Fibroblast of peridontal ligament (primary cell): ENCODE measurements around the gene SMIM13.
"Not testable (repeated sequence)": the region's sequence is repeated elsewhere in the genome, so short reads cannot be mapped to it uniquely, and the experiment has no call there.

ENCODE experiments used
- DNase-seq: peaks from one replicate; pipeline ENCODE4 v3.0.0-alpha.2; 2010; ENCODE audit errors: extremely low read depth

SMIM13 gene

DNA sequence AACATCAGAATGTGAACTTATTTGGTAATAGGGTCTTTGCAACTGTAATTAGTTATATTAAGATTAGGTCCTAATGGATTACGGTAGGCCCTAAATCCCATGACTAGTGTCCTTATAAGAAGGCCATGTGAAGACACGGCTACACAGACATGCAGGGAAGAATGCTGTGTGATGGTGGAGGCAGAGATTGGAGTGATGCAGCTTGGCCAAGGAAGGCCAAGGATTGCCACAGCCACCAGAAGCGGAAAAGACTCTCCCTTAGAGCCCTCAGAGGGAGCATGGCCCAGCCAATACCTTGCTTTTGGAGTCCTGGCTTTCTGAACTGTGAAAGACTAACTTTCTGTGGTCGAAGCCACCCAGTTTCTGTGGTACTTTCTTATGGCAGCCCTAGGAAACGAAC is 9.7 kb upstream of the SMIM13 start:
- no peak for DNase-seq

DNA sequence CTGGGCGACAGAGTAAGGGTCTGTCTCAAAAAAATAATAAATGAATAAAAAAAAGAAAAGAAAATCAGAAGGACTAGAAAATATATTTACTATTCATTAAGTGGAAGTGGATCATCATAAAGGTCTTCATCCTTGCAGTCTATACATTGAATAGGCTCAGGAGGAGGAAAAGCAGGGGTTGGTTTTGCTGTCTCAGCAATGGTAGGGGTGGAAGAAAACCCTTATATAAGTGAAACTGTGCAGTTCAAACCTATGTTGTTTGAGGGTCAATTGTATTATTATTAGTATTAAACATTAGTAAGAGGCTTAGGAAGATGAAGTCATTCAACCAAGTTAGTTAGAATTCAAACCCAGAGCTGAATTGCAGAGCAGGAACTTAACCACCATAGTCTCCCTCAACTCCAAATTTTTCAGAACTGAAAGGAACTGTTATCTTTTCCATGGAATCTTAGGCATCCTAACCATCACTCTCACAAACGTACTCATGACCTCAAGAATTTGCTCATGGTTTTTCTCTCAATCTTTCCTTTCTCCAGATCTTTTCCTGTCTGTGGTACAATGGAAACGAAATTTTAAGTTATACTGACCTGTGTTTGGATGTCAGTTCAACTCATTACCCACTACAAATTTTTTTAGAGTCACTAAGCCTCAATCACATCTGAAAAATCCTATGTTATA is 7.7 kb upstream of the SMIM13 start:
- DNase-seq: peak; percentile 63

- not testable (repeated sequence) for DNase-seq
These were observed 6.4 kb upstream of the SMIM13 start for GRCh38 chr6:11087141-11087812.

DNA sequence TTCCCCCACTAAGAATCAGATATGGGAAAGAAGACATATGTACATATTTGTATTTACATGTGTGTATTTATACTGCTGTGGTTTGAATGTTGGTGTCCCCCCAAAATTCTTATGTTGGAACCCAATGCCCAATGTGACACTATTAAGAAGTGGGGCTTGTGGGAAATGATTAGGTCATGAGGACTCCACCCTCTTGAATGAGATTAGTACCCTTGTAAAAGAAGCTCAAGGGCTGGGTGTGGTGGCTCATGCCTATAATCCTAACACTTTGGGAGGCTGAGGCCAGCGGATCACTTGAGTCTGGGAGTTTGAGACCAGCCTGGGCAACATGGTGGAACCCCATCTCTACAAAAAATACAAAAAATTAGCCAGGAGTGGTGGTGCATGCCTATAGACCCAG is 3.9 kb upstream of the SMIM13 start:
- DNase-seq: no peak

DNA sequence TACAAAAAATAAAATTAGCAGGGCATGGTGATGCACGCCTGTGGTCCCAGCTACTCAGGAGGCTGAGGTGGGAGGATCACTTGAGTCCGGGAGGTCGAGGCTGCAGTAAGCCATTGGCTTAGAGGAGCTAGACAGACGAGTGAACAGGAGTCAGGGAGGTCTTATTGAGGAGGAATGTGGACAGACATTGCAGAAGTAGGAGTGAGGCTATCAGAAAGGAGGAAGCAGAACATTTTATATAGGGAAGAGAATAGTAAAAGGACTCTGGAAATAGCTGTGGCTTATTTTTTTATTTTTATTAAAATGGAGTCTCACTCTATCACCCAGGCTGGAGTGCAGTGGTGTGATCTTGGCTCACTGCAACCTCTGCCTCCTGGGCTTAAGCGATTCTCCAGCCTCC is 2.5 kb upstream of the SMIM13 start:
- not testable (repeated sequence) for DNase-seq

GRCh38 chr6:11092668-11093375 is 812 bp upstream of the SMIM13 start:
- DNase-seq: no peak

DNA sequence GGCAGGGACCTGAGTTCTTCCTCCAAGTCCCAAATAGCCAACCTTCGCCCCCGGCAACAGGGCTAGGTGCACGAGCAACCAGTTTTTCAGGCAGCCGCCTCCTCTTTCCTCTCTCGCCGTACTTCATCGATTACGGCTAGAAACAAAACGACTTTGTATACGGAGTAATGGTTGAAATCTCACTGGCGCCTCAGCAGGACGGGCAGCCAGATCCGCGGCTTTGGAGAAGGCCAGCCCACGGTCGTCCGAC is 333 bp upstream of the SMIM13 start:
- DNase-seq: no peak

GRCh38 chr6:11094411-11094851 is 797 bp downstream of the SMIM13 start:
- peak; percentile 37 for DNase-seq

GRCh38 chr6:11094941-11095340 is 1.3 kb downstream of the SMIM13 start:
- no peak for DNase-seq

DNA sequence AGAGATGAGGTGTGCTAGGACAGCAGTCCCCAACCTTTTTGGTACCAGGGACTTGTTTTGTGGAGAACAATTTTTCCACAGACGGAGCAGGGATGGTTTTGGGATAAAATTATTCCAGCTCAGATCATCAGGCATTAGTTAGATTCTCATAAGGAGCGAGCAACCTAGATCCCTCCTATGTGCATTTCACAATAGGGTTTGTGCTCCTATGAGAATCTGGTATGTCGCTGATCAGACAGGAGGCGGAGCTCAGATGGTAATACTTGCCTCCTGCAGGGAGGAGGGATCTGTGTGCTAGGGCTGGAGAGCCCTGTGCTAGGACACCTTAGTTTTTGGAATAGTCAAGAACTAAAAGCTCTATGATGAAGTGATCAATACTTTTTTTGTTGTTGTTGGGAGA is 2.5 kb downstream of the SMIM13 start:
- DNase-seq: peak; percentile 64

DNA sequence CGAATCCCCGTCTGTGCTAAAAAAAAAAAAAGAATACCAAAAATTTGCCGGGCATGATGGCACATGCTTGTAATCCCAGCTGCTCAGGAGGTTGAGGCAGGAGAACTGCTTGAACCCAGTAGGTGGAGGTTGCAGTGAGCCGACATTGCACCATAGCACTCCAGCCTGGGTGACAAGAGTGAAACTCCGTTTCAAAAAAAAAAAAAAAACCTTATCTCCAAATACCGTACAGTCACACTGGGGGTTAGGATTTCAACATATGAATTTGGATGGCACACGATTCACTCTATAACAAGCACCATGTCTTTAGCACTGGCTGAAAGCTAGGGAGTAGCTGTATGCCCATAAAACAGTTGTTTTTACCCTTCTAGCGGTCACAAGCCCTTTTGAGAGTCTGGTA is 3.8 kb downstream of the SMIM13 start:
- DNase-seq: no peak

DNA sequence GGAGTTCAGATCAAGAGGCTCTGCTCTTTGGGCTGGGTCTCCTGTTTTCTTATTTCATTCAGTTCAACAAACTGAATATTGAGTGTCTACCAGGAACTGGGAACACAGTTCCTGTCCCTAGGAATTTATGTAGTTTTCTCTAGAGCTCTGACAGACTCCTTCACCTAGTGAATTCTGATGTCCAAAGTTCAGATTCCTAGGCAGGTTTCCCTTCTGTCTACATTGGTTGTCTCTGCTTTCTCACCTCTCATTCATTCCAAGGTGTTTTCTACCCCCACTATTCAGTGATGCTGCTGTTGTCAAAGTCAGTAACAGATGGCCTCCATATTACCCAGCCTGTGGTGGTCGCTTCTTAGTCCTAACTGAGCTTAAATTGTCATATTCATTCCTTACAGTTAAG is 4.4 kb downstream of the SMIM13 start:
- no peak for DNase-seq

DNA sequence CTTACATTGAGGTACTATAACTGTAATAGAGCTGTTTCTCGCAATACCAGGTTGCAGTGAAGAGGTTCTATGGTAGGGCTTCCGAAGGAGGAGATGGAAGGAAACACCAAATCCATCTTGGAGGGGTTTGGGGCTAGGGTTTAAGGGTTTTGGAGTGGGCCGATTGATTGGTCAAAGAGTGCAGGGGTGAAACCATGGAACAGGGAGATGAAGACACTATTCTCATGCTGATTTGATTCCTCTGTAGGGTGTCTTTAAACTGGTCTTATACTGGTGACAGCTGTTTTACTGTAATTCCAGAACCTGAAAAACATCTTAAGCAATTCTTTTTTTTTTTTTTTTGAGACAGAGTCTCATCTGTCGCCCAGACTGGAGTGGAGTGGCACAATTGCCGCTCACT is 7.8 kb downstream of the SMIM13 start:
- no peak for DNase-seq

DNA sequence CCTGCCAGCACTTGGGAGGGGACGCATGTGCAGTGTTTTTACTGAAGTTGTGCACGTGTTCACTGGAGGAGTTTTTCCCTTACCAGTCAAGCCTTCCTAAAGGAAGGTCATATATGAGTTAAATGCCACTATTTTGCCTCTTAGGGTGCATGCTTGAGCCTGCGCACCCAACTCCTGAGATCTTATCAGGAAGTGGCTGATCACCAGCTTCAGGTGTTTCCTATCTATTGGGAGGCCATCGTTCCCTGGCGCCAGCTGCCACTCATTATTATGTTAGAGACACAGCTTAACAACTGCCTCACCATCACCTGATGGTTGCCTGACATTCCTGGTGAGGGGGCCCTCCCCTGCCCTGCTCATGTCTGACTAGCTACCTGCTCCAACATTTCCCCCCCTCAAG is 9.4 kb downstream of the SMIM13 start:
- no peak for DNase-seq

GRCh38 chr6:11108726-11109125 is 15.1 kb downstream of the SMIM13 start:
- DNase-seq: no peak

DNA sequence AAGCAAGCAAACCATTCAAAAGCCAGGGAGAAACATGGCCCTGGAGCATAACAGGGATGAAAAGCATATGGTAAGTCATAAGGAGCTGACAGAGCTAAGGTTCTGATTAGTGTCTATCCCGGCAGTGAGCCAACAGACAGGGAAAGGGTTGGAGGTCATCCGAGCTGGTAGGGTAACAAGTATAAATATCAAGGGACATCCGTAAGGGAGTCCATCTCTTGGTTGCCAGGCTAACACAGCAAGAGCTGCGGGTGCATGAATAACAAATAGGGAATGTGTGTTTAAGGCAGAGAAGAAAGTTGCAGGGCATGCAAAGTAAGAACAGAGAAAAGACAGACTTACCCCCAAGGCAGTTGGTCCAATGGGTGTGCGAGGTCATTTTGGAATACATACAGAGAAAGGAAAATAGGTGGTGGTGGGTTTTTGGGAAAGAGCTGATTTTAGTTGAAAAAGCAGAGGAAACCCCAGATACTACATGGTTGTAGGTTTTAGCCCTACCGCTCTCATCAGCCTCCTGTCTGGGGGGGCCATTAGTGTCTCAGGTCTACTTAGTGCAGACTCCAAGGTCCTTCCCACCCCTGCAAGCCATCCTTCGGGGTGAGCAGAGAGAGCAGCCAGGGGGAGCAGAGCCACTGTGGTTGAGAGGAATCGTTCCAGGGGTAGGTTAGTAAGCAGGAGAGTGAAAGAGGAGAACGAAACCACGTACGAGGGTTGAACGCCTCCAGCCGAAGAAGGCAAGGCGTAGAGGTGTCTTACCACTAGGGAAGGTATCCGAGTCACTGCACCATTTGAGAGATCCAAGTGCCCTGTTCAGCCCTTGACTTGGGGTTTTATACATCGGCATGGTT is 17.5 kb downstream of the SMIM13 start, which contains the start of gene ERVFRD-1:
ERVFRD-1 (minus strand) TSS at position 805 of the 848 bp plus-strand sequence. CDS start 6,415 bp downstream, outside the sequence.
- DNase-seq: no peak

GRCh38 chr6:11111769-11112437 is 18.3 kb downstream of the SMIM13 start:
- no peak for DNase-seq

DNA sequence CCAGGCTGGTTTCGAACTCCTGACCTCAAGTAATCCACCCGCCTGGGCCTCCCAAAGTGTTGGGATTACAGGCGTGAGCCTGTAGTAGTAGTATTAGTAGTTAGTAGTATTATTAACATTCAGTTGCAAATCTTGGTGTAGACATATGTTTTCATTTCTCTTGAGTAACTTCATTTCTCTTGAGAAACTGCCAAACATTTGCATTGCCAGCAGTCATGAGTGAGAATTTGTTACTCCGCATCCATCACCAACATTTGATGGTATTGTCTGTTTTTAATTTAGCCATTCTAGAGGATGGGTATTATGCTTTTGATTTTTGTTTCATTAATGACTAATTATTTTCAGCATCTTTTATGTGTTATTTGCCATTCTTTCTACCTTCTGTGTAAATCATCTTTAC is 19.4 kb downstream of the SMIM13 start:
- DNase-seq: peak; percentile 68

DNA sequence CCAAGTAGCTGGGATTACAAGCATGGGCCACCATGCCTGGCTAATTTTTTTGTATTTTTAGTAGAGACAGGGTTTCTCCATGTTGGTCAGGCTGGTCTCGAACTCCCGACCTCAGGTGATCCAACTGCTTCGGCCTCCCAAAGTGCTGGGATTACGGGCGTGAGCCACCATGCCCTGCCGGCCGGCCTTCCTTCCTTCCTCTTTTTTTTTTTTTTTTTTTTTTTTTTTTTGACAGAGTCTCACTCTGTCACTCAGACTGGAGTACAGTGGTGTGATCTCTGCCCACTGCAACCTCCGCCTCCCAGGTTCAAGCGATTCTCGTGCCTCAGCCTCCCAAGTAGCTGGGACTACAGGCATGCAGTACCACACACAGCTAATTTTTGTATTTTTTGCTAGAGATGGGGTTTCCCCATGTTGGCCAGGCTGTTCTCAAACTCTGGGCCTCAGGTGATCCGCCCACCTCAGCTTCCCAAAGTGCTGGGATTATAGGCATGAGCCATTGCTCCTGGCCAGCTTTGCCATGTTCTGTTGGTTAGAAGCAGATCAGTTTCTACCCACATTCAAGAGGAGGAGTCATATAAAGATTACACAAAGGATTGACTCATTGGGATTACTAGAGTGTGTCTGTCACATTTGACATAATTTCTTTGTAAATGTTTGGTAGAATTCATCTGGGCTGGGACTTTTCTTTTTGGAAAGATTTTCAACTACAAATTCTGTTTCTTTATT is 22.3 kb downstream of the SMIM13 start:
- DNase-seq: peak; percentile 64

- DNase-seq: peak; percentile 46
These were observed 26.8 kb downstream of the SMIM13 start for GRCh38 chr6:11120271-11121005.
